ENCODE data around the gene AKR1C4. TPM values are rescaled to one million over a fixed set of nuclear protein-coding genes. Genes with fewer than 3 reads are reported as not detected.
"Not testable (repeated sequence)": the region's sequence is repeated elsewhere in the genome, so short reads cannot be mapped to it uniquely, and the experiment has no call there.

The AKR1C4 gene
- total RNA-seq = not detected

DNA sequence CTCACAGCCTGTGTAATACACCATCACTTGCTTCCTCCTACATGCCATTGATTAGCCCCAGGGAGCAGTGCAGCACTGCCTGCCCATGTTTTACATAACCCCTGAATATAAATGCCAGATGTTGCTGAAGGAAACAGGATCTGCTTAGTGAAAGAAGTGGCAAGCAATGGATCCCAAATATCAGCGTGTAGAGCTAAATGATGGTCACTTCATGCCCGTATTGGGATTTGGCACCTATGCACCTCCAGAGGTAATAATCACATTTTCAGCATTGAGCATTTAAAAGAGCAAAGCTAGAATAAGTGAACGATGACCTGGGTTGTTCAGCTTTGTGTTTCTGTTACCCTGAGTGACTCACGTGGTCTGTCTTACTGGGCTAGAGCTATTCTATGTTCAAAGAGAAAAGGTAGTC is at the start of gene AKR1C4:
AKR1C4 (plus strand) TSS at position 136 of the 412 bp plus-strand sequence; CDS start at position 167, 31 bp downstream.
- no peak for ATAC-seq

DNA sequence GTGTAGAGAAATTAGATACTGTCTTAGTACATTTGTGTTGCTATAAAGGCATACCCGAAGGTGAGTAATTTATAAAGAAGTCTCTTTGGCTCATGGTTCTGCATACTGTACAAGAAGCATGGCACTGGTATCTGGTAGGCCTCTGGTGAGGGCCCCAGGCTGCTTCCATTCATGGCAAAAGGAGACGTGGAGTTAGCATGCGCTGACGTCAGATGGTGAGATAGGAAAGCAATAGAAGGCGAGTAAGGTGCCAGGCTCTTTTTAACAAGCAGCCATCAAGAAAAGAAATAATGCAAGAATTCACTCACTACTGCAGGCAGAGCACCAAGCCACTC is 49.8 kb upstream of the AKR1C4 start:
- no peak for ATAC-seq

DNA sequence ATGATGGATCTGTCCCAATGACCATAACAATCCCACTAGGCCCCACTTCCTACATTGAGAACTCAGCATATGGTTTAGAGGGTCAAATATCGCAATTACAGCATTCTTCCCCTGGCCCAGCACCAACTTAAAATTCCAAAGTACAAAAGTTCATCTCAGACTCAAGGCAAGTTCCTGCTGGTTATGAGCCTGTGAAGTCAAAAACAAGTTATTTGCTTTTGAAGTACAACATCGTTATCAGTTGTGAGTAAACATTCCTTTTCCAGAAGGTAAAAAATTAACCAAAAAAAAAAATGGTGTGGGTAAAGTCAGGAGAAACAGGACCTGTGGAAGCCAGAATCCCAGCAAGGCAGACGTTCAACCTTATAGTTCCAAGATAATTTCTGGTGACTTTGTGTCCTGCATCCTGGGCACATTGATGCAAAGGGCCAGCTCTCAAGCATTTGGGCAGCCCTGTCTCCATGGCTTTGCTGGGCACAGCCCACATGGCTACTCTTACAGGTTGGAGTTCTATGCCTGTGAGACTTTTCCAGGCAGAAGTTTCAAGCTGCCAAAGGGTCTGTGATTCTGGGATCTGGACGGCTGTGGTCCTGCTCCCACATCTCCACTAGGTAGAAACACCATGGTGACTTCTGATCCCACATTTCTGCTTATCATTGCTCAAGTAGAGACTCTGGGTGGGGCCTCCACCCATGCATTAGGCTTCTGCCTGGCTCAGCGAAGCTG is 49.2 kb upstream of the AKR1C4 start:
- ATAC-seq = no peak

DNA sequence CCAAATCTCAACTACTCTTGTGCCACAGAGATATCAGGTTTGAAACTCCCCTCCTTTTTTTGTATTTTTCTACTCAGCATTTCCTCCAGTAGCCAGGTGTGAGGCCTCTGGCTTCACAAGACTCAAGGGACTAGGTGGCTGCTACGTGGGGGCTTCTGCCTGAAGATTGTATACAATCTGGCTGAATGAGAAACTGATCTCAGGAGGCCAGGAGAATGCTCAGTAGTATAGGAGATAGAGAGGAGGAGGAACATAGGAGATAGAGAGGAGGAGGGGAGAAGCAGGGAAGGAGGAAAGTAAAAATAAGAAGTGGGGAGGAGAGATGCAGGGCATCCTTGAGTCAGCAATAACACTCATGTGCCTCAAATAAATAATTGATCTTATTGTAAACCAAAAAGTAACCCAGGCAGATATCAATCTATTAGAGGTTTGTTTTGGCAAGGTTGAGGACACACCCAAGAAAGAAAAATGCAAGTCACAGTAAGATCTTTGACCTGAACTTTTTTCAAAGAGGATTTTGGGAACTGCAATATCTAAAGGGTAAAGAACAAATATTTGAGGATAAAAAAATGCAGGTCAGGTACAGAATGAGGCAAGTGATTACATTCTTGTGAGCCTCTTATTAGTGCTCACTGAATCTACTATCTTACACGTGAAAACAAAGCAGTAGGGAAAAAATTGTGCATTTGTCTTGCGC is 48.5 kb upstream of the AKR1C4 start:
- no peak for ATAC-seq

DNA sequence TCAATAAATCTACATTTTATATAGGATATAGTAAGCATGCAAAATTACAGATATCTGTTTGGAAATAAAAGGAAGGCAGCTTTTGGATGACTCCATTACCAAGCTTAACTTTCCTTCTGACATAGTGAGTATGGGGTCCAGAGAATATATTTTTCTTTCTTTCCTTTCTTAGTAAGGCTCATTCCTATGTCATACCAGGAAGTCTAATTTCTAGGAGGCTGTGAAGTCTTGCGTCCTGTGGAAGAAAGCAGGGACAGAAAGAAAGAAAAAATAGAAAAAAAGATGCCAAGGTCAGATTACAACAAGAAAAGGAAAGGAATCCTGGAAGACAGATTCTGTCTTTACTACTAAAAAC is 48.0 kb upstream of the AKR1C4 start:
- no peak for ATAC-seq

DNA sequence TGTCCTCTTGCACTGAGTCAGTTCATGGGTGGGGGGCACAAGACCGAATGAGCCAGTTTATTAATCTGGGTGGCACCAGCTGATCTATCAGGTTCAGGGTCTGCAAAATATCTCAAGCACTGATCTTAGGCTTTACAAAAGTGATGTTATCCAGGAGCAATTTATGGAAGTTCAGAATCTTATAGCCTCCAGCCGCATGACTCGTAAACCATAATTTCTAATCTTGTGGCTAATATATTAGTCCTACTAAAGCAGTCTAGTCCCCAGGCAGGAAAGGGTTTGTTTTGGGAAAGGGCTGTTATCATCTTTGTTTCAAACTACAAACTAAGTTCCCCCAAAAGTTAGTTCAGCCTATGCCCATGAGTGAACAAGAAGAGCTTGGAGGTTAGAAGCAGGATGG is 45.6 kb upstream of the AKR1C4 start:
- no peak for ATAC-seq

DNA sequence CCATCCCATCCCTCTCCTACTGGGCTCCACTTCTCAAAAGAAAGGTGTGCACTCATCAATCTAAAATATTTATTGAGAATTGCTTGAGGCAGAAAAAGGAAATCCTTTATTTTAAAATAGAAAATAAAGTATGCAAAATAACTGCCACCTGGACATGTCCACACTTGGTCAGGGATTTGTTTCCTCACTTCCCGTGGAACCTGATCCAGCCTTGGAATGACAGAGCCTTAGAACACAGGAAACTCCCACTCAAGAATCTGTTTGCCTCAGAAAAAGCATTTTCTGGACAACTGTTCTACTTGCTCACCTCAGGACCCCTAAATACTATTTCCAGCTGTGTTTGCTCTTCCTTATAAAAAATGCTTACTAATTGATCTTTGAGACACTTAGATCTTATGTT is 40.7 kb upstream of the AKR1C4 start:
- ATAC-seq = no peak

DNA sequence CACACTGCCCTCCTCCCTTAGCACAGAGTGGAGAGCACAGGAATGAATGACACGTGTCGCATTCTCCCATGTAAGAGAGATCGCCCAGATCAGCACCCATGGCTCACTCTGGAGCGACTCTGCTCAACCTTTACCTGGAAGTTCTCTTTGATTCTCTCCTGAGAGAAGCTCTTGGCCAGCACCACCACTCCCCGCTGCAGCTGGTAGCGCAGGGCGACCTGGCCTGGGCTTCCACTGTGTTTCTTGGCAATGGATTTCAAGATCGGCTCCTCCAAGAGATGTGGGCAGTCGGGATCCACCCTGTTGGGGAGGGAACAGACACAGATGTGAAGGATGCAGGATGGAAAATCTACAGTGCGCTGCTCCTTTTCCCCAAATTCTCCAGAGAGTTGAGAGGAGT is 39.1 kb upstream of the AKR1C4 start:
- ATAC-seq = no peak

DNA sequence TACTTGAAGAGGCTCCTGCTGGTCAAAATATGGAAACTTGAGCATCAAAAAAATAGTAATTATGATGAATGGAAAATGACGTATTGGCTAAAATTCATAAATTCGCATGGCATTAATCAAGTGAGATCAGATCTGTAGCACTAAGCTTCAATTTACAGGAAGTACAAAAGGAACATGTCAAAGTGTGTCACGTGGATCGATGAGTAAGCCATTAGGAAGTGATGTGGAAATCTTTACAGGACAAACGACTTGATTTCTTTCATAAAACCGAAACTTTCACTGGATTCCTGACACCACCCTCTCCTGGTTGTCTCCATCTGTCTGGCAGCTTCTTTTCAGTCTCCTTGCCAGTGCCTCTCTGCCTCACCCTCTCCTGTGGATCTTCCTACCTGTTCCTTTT is 37.5 kb upstream of the AKR1C4 start:
- ATAC-seq = peak; percentile 76

DNA sequence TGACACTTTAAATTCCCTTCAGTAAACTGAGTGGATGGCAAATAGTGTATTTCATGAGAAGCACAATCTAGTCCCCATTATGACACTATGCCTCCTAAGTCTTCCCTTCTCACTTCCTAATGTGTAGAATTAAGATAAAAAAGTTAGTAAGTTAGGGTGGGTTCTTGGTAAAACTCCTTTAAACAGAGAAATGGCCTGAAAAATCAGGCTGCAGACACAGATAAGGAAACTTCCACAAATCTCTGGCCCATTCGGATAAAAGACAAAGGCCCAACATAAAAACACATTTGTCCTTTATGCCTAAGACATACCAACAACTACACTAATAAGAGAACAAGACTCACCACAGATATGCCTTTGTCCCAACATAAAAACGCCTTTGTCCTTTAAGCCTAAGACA is 33.1 kb upstream of the AKR1C4 start:
- no peak for ATAC-seq

DNA sequence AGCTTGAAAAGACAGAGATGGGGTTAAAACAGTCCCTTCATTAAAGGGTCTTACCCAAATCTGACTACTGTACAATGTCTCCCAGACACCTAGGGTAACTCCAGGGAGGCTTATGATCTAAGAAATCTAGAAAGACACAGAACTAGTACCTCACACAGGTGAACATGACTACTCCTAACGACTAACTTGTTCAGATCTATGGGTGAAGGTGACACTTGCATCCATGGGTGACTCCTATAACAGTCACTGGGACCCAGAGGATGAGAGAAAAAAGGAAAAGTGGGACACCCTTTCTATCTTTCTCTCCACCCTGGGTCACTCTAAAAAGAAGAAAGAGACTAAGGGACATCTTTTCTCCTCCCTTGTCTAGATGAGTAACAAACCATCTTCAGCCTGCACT is 30.9 kb upstream of the AKR1C4 start:
- ATAC-seq = no peak

DNA sequence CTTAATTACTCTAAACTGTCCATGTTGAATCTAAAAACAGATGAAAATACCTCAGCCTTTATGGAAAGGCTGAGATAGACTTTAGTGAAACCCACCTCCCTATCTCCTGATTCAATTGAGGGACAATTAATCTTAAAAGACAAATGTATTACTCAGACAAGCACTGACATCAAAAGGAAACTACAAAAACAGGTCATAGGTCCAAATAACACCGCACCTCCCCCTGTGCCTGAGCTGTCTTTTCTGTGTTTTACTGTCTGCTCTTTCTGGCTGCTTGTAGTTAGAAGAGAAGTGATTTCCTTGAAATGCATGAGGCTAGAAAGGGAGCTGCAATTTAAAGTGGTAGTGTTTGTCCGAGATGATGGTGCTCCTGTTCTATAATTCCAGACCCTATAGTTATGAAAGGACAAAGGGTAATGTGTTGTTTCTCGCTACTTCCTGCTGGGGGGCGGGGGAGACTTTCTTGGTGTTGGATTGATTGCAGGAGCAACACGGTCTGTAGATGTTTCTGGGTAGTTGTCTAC is 27.7 kb upstream of the AKR1C4 start:
- no peak for ATAC-seq

DNA sequence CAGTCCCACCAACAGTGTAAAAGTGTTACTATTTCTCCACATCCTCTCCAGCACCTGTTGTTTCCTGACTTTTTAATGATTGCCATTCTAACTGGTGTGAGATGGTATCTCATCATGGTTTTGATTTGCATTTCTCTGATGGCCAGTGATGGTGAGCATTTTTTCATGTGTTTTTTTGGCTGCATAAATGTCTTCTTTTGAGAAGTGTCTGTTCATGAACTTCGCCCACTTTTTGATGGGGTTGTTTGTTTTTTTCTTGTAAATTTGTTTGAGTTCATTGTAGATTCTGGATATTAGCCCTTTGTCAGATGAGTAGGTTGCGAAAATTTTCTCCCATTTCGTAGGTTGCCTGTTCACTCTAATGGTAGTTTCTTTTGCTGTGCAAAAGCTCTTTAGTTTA is 21.1 kb upstream of the AKR1C4 start:
- ATAC-seq = not testable (repeated sequence)

DNA sequence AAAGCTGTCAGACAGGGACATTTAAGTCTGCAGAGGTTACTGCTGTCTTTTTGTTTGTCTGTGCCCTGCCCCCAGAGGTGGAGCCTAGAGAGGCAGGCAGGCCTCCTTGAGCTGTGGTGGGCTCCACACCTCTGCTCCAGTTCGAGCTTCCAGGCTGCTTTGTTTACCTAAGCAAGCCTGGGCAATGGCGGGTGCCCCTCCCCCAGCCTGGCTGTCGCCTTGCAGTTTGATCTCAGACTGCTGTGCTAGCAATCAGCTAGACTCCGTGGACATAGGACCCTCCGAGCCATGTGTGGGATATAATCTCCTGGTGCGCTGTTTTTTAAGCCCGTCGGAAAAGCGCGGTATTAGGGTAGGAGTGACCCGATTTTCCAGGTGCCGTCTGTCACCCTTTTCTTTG is 16.1 kb upstream of the AKR1C4 start:
- not testable (repeated sequence) for ATAC-seq

DNA sequence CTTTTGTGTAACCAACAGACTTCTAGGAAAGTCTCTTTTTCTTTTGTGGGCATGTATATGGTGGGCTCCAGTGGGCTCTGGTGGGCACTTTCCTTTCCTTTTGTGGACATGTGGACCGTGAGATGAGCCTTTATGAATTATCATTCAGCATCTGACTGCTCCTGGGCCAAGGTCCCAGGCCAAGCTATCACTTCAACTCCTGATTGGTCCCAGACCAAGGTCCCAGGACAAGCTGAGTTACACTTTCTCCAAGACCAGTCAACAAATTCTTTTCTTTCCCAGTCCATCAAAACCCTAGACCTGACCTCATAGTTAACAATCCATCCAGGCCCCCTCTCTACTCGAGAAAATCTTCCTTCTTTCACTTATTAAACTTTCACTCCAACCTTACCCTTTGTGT is 12.7 kb upstream of the AKR1C4 start:
- ATAC-seq = no peak

DNA sequence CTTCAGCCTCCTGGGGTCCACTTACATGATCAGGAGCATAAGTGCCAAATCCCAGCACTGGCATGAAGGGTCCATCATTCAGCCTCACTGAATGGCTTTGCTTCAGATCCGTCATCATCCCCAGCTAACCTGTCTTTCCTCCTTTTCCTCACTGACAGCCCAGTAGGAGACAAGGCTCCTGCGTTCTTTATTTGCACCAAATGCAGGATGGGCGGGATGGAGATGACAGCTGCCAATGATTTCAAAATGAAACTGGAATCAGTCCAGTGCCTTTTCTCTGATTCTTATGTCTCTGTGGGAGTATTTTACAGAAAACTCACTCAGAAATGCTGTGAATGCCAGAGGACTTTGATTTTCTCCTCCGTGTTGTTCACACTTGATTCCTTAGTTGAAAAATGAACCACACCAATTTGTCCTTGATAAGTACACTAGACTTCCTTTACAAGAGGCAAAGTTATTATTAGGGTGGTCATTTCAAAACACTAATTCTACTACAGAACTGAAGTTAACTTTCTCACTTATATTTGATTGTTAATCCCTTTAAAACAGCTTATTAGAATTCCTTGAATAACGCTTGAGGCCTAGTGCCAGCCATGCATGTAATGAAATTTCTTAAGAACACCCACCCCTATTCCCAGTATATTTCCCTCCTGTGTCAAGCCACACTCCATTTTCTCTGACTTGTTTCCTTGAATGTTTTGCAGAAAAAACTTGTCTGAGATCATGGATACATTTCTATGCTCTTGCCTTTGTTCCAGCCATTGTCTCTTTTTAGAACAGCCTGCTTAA is 11.5 kb upstream of the AKR1C4 start, which contains the start of gene AKR1C8:
AKR1C8 (minus strand) TSS at position 164 of the 789 bp plus-strand sequence; CDS start at position 118, 46 bp downstream.
- no peak for ATAC-seq

DNA sequence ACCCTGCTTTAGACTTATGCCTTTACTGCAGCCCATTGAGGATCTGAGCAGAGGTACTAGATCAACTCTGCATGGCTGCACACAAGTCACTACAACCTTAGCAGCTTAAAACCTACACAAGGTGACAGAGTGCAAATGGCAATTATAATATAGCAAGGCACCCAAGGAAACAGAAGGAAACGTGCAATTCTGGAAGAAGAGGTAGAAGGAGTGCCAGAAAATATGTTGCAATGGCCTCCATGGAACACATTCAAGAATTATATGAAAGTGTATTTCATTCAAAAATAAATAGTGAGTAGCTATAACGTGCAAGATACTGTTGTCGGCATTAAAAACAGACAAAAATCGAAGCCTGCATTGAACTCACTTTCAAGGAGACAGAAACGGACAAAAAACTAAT is 8.8 kb upstream of the AKR1C4 start:
- no peak for ATAC-seq

DNA sequence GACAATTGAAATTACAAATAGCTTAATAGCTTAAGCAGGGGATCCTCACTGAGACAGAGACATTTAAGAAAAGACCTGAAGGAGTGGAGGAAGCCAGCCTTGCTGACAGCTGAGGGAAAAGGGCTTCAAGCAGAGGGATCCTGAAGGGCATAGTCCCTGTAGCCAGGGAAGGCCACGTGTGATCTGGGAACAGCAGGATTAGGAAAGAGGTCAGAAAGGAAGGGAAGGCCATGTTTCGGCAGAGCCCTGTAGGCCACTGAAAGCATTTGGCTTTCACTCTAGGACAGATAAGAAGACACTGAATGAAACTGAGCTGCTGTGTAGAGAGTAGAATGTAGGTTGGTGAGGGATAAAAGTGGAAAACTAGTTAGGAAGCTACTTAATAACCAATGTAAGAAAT is 8.3 kb upstream of the AKR1C4 start:
- ATAC-seq = no peak

DNA sequence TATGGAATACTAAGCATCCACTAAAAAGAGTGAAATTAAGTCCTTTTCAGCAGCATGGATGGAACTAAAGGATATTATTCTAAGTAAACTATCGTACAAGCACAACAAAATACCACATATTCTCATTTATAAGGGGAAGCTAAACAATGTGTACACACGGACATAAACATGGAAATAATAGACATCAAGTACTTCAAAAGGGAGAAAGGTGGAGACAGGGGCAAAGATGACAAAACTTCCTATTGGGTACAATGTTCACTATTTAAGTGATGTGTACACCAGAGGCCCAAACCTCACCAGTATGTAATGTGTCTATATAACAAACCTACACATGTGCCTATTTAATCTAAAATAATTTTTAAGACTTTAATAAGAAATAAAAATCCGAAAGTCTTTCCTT is 2.2 kb upstream of the AKR1C4 start:
- ATAC-seq = no peak

DNA sequence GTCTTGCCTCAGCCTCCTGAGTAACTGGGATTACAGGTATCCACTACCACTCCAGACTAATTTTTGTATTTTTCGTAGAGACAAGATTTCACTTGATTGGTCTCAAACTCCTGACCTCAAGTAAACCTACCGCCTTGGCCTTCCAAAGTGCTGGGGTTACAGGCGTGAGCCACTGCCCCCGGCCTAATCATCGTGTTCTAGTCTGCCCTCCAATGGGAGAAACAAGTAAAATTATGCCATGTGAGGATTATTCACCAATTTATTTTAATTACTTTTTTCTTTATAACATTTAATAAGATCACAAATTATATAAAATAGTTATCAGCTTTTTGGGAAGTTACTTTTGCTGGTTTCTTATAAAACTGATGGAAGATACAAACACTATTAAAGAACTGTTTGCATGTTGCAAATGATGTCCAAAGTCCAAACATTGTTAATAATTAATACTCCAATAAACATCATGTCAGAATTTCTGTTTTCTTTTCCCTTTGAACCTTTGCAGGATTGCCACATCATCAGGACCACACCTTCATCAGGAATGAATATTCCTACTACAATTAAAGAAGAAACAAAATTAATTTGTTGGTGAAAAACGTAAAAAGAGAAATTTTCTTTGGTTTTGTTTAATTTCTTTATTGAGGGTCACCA is 786 bp upstream of the AKR1C4 start:
- ATAC-seq = no peak

DNA sequence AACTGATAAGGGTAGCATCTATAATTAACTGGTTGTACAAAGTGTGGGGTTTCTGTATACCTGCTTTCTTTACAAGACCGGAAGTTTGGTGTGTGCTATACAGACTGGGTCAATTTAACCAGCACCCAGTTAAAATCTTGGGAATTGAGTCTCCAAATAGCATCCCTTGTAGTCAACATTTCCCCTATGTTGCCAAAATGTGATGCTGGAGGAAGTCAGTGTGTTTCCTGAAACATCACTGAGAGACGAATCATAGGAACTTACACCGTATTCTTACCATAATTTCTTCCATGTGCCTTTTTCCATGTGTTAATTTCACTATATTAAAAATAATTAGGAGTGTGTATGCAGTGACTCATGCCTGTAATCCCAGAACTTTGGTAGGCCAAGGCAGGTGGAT is 1.7 kb downstream of the AKR1C4 start:
- no peak for ATAC-seq

DNA sequence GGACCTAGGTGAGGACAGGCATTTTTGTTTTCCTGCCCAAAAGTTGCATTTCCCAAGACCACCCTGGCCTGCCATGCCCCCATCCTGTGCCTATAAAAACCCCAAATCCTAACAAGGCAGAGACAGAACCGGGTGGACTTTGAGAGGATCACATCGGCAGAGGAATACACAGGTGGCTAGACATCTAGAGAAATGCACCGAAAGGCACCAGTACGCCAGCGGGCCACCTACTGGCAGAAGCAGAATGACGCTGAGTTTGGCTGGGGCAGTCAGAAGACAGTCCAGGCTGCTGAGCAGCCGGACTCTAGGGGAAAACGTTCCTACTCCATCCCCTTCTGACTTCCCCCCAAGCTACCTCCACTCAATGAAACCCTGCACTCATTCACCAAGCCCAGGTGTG is 2.8 kb downstream of the AKR1C4 start:
- no peak for ATAC-seq

DNA sequence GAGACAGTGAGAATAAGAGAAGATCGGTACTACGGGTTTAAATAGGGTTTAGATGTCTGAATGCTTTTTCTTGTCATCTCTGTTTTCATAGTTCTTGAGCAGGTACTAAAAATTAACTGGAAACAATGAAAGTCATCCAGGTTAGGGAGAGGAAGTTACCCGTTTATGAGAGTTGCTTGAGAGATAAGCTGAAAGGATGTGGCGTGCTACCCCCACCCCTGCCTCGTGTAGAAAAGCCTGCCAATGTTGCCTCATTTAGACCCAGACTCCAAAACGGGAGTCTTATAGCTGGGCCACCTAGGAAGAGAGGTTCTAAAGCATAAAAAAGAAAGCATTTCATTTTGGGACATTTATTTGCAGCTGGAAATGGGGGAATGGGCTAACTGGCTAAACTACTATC is 10.2 kb downstream of the AKR1C4 start:
- ATAC-seq = no peak
